ENCODE results near the gene TFCP2.
A peak's percentile ranks its signal among the peaks of the same experiment; 100 is the strongest.
"Not testable (repeated sequence)": the region's sequence is repeated elsewhere in the genome, so short reads cannot be mapped to it uniquely, and the experiment has no call there.

Gene TFCP2

DNA sequence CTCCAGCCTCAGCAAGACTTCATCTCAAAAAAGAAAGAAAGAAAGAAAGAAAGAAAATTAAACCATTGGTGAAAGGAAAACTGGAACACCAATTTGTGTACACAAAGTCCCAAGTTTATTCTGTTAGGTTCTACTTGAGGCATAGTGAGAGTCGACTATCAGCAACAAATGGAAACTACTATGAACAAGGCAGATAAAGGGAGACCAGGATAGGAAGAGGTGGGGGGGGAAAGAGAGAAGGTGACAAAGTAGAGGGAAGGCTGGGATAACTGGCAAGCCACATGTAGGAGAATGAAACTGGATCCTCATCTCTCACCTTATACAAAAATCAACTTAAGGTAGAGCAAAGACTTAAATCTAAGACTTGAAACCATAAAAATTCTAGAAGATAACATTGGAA, 25.6 kb downstream of the TFCP2 start:
- DNase-seq = no peak

DNA sequence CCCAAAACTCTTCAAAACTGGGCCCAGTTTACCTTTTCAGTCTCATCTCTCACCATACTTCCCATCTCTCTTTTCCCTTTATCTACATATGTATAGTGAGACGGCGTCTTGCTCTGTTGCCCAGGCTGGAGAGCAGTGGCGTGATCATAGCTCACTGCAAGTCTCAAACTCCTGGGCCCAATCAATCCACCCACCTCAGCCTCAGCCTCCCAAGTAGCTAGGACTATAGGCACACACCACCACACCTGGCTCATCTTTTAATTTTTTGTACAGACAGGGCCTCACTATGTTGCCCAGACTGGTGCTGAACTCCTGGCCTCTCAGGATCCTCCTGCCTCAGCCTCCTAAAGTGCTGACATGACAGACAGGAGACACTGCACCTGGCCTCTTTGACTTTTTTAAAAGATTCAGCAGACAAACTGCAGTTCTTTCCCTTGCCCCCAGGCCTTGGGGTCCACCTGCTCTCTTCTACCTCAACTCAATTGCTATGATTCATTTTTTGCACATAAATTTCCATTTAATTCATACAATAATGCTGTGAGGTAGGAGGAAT, 33.6 kb downstream of the TFCP2 start:
- DNase-seq = no peak

DNA sequence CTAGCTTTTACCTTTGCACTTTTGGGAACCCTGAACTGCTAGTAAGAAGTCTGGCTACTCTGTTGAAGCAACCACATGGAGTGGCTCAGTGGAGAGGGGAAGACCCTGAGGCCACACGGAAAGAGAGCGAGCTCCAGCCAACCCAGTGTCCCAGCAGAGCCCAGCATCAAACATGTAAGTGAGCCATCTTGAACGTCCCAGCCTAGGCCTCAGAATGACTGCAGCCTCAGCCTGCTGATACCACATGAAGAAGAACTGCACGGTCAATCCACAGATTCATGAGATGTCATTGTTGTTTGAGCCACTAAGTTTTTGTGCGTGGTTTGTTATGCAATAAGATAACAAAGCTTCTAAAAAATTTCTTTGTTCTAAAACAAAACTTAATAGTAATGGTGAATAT, 40.2 kb downstream of the TFCP2 start:
- DNase-seq = no peak

DNA sequence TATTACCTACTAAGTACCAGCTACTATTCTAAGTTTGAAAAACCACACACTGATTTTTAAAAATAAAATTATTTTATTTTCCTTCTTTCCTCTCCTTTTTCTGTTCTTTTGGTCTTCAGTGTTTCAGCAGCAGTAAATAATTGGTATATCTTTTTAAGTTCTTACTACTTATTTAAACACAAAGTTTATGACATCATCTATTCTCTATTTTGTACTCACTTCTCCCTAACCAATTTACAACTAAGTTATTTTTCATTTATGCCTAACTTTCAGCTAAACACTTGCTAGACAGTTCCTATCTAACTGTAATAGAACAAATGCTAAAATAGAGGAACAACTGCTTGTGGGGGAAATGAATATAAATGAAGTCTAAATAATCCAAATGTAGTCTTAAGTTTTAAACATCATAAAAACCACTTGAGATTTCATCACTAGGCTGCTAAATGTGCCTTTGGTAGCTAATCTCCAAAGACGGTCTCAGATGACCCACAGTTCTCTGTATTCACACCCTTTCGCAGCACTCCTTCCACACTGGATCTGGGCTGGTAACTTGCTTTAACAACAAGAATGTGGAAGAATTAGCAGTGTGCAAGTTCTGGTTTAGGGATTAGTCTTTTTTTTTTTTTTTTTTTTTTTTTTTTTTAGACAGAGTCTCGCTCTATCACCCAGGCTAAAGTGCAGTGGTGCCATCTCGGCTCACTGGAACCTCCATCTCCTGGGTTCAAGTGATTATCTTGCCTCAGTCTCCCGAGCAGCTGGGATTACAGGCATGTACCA, 41.0 kb downstream of the TFCP2 start:
- no peak for DNase-seq

DNA sequence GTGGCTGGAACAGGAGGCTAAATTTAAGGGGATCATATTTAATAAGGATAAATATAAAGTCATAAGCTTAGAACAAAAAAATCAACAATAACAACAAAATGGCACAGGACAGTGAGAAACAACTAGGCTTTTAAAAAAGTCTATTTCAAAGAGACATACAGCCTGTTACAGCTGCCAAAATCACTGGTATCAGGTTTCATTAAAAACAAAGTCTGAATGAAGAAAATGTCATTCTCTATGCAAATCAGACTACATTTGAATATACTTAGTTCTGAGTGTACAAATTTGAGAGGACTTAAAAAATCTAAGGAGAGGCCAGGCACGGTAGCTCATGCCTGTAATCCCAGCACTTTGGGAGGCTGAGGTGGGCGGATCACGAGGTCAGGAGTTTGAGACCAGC, 44.0 kb downstream of the TFCP2 start:
- DNase-seq = no peak

DNA sequence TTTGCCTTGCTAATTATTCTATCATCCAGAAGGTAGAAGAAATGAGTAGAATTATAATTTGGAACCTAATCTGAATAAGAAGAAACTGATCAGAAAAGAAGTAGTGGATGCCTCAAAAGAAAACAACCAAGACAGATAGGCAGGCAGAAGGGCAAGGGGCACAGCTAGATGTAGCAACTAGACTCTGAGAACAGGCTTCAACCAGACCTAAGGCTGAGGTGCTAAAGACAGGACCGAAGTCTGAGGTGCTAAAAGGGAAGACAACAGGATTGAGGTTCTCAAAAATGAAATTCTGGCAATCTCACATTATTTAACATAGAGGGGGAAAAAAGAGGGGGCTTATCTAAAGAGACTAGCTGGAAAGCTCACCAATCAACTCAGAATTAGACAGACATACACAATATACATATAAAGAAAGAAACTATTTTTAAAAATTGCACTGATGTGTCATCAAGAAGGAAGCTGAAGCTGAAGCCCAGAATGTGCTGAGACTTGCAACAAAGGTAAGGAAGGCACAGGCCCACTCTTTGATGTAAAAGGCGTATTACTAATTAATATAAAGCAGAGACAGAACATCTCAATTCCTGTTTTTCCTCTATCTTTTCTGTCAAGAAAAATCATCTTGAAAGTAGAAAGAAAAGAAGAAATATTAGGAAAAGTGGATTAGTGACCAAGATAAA, 45.7 kb downstream of the TFCP2 start:
- DNase-seq = no peak

DNA sequence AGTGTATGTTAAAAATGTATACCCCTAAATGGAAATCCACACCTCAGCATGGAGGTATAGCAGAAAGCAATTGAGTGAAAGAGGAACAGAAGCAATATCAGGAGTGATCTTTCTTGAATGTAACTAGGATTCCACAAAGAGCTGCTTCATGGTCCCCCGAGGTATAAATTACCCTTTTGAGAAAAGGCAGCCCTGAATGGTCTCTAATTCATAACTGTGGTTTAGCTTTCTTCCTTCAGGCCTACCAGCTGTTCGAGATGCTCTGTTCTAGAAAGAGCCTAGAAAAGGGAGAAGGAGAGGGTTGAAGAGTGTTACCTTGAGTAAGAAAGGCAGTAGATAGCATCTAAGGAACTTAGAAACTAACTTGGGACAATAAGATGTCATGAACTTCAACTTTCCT, 46.6 kb downstream of the TFCP2 start:
- DNase-seq = no peak

DNA sequence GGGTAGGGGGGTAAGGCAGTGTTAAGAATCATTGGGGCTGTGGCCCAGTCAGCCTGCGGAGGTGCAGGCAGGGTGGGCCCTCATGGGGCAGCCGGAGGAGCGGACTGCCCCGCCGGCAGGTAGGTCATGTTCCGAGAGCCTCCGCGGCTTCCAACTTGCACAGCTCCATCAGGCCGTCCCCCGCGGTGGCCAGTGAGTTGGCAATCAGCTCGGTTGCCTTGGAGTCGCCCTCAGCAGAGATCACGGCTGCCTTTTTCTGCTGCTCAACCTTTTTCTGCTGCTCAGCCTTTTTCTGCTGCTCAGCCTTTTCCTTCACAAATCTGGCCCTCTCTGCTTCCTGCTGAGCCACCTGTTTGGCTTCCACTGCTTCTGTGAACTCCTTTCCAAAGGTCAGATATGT, 48.4 kb downstream of the TFCP2 start:
- DNase-seq = no peak

DNA sequence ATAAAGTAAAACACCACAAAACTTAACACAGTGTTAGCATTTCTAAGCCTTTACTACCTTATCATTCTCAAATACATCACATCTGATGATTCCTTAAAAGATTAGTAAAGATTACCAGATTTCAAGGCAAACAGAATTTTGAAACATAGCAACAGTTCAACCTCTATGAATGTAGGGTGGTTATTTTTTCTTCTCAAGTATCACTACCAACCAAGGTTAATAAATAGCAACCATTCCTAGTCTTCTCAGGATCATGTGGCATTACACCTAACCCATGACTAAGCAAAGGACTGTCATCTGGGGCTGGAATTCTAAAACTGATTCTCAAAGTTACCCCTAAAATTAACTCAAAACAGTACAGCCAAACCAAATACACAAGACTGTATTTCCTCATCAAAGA, 50.1 kb downstream of the TFCP2 start:
- no peak for DNase-seq

DNA sequence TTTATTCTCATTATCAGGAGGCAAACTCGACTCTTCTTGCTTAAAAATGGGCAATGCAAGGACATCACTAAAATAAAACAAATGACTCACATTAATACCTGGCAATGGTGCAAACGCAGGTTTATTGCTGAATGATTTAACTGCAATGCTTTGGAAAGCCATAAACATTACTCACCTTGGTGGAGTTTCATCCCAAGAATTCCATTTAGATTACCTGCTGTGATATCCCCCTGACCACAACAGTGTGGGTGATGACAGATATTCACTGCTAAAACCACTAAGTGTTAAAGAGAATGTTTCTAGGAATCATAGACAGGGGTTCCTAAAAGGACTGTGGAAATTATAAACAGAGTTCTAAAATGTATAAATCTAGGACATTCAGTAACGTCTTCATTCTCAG, 54.2 kb downstream of the TFCP2 start:
- no peak for DNase-seq

DNA sequence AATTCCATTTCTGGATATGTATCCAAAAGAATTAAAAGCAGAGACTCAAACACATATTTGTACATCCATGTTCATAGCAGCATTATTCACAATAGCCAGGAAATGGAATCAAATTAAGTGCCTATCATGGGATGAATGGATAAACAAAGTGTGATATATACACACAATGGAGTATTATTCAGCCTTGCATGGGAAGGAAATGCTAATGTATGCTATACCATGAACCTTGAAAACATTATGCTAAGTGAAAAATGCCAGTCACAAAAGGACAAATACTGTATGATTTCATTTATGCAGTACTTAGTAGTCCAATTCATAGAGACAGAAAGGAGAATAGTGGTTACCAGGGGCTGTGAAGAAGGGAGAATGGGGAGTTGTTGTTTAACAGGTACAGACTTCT, 57.4 kb downstream of the TFCP2 start:
- DNase-seq = no peak

DNA sequence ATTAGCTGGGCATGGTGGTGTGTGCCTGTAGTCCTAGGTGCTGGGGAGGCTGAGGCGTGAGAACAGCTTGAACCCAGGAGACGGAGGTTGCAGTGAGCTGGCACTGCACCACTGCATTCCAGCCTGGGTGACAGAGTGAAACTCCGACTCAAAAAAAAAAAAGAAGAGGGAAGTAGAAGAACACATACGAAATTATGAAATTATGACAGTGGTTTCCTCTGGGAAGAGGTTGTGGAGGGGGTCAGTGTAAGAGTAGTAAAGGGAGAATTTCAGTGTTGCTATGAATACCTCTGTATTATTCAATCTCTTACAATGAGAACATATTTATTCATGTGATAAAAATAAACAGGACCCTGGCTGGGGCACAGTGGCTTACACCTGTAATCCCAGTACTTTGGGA, 64.8 kb downstream of the TFCP2 start:
- DNase-seq = no peak

DNA sequence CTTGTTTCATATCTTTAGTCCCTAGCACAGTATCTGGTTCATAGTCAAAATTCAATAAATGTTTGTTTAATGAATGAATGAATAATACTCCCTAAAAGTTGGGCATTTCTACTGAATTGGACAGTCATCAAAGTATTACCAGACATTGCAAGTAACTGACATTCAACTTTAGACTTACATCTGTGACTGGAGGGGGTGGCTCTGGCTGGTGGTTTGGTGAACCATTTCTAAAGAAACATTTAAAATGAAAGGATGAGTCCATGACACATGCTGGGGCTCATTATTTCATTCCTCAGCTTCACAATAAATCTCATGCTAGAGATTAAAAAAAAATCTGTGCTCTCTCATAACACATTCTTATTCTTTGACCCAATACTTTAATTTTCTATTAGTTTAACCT, 69.0 kb downstream of the TFCP2 start:
- DNase-seq = no peak

DNA sequence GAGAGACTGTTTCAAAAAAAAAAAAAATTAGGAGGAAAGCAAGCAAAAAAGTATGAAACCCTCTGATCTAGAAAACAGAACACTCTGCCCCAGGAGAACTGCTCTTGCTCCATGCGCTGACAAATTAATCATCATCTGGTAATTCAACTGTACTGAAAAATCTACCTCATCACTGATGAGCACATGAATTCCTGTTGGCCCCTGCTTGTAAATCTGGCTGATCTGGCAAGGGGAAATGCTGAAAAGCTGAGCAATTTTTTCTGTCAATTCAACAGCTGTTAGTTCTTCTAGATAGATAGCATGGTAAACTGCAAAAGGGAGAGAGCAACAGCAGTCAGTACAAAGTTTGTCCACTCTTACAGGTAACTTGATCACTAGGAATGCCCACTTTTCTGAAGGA, 74.3 kb downstream of the TFCP2 start:
- no peak for DNase-seq

DNA sequence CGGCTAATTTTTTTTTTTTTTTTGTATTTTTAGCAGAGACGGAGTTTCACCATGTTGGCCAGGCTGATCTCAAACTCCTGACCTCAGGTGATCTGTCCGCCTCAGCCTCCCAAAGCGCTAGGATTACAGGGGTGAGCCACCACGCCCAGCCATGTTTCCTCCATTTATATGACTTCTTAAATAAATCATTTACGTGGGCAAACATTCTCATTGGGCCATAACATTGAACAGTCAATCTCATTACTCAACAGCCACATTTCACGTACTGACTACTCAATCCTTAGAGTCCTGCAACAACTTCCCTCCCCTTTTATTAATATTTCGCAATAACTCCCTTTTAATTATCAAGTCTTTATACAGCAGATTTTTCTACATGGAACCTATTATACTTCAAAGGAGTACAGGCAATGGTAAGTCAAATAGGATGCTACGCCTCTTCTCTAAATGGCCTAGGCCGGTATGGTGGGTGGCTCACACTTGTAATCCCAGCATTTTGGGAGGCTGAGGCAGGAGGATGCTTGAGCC, 82.2 kb downstream of the TFCP2 start:
- DNase-seq = no peak

DNA sequence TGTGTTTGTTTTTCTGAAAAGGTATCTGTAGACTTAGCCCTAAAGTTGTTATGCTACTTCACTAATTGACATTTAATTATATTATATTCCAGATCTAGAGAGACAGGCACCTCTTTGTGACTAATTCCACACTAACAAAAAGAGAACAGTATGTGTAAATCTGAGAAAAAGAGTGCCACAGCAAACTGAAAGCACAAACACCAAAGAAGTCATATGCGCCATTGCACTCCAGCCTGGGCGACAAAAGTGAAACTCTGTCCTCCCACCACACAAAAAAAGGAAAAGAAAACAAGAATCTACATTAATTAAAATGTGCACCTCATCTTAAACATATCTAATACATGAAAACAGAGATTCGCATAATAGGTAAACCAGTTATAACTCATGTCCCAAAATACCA, 85.1 kb downstream of the TFCP2 start:
- no peak for DNase-seq

DNA sequence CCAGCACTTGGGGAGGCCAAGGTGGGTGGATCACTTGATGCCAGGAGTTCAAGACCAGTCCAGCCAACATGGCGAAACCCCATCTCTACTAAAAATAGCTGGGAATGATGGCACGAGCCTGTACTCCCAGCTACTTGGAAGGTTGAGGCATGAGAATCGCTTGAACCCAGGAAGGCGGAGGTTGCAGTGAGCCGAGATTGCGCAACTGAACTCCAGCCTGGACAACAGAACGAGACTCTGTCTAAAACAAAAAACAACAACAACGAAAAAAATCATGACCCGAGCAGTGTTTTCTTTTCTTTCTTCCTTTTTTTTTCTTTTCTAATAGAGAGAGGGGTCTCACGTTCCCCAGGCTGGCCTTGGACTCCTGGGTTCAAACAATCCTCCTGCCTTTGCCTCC, 86.0 kb downstream of the TFCP2 start:
- no peak for DNase-seq

DNA sequence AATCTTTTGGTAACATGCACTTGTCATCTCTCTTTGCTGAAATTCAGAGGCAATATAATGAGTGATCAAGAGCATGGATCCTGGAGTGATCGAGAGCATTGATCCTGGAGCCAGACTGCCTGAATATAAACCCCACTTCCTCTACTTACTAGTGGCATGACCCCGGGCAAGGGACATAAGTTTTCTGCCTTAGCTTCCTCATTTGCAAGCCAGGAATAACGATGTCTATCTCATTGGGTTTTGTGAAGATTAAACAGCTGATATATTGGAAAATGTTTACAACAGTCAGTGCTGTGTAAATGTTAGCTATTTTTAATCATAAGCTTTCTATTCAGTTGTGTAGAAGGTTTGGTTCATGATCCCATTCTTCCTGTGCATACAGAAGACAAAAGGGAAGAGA, 87.2 kb downstream of the TFCP2 start:
- no peak for DNase-seq

DNA sequence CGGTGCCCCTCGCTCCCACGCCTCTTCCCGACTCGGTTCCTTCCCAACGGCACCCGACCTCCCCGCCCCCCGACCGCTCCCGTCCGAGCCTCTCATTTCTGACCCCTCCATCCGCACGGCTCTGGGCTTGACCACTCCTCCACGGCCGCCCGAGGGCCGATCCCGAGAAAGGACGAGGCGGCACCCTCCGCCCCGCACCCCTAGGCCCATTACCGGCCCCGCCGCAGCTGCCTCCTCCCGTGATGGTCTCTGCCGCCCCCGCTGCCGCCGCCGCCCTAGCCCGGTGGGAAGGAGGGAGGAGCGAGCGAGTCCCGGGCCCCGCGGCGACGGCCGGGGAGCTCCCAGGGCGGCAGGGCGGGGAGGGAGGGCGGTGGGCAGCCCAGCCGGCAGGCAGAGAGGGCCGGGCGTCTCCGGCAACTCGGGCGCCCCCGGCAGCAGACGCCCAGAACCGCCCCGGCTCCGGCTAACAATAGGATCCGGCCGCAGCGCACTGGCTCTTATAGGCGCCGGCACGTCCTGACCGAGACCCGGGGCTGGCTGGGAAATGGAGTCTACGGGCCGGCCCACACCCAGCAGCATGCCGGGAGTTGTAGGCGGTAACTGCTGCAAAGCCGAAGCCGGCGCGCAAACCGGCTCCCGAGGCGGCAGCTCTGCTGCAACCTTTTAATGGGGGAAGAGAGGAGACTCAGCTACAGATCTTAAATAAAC, 89.7 kb downstream of the TFCP2 start, which contains the start of gene CSRNP2:
CSRNP2 (minus strand) TSS at position 471 of the 708 bp plus-strand sequence. CDS start 7,035 bp downstream, outside the sequence.
- DNase-seq = peak; percentile 97

DNA sequence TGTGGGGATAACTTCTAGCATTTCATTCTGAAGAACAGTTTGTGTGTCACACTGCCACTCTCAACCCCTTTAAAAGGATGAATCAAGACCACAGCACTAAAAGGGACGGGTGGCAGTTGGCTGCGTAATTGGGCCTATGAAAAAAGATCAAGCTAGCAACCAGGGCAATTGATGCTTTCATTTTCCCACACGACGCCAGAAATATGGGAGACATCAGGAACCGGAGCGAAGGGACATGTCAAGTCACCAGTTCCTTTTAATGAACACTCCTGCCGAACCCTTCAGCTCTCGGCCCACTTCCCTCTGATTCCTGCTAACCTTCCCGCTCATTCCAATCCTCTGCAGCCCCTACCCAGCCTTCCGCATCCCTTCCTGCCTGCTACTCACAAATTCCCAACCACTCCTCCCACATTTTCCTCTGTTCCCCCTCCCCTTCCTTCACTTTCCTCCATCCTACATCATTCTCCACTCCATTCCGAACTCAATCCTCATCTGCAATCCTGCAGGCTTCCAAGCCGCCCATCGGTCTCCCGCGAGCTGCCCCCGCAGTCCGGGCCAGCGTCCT, 90.3 kb downstream of the TFCP2 start:
- DNase-seq = peak; percentile 21

DNA sequence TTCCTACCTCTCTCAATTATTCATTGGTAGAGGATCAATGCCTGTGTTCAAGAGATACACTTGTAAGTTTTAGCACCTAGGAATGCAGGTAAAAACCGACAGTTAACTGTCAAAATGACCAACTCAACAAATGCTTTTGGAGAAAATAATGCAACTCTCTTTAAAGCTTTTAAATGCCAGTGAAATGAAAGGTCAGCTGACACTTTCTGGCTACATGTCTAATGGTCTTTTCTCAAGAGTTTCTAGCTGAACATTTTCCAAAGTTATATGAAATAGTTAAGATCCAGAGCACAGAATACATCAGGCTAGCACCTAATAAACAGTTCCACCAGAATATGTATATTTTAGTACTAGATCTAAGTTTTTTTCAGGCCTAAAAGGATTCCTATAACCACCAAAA, 91.5 kb downstream of the TFCP2 start:
- no peak for DNase-seq

DNA sequence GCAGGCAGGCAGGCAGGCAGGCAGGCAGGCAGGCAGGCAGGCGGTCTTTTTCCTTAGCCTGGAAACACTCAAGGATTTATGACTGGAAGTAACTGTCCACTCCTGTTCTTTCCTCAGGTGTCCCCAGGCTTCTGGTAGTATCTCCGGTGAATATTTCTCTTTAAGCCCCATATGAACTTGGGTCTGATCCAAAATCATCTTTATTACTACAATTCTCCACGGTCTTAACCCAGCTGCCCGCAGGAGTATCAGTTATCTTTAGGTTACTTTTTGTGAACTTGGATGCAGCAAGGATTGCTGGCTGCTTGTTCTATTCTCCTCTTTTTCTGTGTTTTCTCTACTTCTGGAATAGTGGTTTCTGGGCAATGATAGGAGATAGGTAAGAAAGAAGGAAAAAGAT, 92.8 kb downstream of the TFCP2 start:
- no peak for DNase-seq

DNA sequence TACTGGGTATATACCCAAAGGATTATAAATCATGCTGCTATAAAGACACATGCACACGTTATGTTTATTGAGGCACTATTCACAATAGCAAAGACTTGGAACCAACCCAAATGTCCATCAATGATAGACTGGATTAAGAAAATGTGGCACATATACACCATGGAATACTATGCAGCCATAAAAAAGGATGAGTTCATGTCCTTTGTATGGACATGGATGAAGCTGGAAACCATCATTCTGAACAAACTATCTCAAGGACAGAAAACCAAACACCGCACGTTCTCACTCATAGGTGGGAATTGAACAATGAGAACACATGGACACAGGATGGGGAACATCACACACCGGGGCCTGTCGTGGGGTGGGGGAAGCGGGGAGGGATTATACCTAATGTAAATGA, 94.1 kb downstream of the TFCP2 start:
- DNase-seq = not testable (repeated sequence)

Data from CD4-positive, alpha-beta T cell treated with Interleukin-21 for 1 hour (primary cell).